Measurements from ENCODE around the gene SLC30A3.
"Not testable (repeated sequence)": the region's sequence is repeated elsewhere in the genome, so short reads cannot be mapped to it uniquely, and the experiment has no call there.

The SLC30A3 gene

DNA sequence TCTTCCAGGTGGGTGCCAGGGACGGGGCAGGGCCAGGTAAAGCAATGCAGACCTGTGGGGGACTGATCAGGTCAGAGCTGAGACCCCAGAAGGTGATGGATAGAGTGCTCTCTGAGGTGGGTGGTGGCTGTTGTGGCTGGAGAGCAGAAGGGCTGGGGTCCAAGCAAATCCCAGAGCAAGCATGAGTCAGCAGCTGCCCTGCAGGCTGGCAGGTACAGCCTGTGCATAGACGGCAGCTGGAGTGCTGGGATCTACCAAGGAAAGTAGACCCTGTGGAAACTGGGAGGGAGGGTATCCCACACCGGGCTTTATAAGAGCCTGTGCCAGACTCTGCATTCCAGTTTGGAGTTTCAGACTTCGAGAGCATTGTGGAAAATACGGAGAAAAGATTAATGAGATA, 20.0 kb upstream of the SLC30A3 start:
- no peak for DNase-seq

DNA sequence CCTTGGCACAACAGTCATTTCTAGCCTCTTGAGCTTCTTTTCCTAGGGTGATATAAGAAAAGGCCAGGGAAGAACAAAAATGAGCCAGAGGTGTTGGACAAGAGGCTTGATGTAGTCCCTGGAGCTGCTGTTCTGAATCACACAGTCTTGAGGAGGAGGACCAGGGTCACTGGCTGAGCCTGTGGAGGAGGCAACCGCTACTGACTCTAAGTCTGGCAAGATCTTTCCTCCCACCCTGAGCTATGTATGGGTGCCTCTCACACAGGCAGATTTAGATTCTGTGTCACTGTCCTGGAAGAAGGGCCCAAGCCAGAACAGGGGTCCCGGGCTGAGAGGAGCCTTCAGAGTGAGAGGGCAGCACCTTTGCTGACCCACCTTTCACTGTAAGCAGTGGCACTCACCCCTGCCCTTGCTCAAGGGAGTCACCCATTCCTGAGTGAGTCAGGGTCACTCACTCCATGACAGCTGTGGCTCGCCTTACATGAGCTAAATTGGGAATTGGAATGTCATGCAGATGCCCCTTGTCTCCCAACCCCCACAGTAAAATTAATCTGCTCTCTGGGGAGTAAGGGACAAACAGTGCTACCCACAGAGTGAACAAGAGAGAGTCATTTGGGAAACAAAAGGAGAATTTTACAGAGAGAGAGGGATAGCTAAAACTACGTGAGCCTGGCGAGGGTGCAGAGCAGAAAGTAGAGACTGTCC, 19.2 kb upstream of the SLC30A3 start, which contains the start of gene TRIM54:
Gene TRIM54, plus strand, starts transcription at position 575 of the 705 bp plus-strand sequence. CDS start 303 bp downstream, outside the sequence.
- no peak for DNase-seq

DNA sequence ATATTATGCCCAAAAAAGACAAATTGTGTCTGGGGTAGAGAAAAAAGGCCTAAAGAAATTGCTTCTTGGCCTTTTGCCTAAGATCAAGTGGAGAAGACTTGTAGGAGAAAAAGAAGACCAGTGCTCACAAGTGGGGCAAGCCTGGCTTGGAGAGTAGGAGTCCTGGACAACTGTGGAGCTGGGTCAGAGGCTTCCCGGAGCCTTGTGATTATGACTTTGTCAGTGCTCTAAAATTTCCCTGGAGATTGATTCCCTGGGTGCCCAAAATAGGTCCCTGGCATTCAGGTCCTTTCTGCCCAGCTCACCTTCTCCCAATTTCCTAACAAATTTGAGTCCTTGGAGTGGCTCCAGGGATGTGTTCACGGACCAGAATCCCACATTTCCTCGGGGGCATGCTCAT, 18.6 kb upstream of the SLC30A3 start:
- no peak for DNase-seq

DNA sequence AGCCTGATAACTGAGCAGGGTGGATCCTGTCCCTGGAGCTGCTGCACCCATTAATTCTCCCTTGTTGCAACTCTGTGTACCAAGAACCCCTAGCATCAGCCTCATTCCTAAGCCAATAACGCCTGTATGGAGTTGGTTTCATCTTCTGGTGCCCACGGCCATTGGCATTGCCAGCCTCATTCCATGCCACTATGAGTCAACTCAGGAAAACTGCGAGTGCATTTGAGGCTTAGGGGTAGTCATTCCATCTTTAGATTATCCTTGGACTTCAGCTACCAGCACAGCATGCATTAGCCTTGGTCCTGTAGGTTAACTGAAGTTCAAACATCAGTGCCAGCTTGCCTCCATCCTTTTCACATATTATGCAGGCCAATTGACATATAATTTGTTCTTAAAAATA, 18.0 kb upstream of the SLC30A3 start:
- no peak for DNase-seq

DNA sequence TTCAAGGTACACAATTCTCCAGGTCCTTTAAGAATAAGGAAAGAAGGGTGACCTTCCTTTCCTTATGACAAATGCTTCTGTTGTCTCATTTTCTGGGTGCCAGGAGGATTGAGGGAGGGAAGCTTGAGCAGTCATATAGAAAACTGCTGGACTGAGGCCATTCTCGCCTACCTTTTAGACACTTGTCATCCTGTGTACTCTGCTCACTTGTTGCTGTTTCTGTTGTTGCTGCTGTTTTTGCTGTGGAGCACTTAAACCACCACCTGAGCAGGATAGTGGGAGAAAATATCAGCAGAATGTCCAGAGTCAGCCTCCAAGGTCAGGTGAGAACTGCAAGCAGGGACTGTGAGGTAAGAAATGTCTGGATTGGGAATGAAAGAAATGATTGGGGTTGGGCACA, 15.2 kb upstream of the SLC30A3 start:
- no peak for DNase-seq

DNA sequence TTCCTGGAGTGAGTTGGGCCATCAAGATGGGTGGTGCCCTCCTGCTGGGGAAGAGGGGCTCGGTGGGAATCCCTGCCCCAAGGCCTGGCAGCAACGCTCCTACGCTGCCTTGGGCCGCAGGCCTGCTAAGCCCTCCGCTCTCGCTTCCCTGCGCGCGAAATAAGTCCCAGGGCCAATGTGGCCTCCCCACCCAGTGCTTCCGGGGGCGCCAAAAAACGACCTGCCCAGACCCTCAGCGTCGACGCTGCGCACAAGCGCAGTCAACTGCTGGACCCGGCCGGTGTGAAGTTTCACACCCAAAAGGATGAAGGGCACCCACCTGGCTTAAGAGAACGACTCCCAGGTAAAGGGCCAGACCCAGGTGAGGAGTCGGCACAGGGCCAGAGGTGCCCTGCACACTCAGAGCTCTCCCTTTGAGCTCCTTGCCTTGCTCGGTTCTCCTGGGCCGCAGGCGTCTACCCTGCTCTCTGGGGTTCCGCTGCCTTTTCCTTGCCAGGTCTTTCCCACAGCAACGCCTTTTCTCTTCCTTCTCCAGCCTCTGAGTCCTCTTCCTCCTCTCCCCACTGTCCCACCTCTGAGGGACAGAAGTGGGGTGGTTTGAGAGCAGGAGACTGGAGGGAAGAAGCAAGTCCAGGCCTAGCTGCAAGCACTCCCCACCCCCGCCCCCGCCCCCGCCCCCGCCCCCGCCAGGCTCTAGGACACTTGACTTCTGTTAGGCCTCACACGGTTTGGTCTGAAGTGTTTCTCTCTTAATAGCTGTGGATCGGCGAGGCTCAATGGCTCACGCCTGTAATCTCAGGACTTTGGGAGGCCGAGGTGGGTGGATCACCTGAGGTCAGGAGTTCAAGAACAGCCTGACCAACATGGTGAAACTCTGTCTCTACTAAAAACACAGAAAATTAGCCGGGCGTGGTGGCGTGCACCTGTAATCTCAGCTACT, 12.6 kb upstream of the SLC30A3 start, which contains the start of gene DNAJC5G:
Gene DNAJC5G, plus strand, starts transcription at position 223 of the 940 bp plus-strand sequence. CDS start 1,296 bp downstream, outside the sequence.
- no peak for DNase-seq

DNA sequence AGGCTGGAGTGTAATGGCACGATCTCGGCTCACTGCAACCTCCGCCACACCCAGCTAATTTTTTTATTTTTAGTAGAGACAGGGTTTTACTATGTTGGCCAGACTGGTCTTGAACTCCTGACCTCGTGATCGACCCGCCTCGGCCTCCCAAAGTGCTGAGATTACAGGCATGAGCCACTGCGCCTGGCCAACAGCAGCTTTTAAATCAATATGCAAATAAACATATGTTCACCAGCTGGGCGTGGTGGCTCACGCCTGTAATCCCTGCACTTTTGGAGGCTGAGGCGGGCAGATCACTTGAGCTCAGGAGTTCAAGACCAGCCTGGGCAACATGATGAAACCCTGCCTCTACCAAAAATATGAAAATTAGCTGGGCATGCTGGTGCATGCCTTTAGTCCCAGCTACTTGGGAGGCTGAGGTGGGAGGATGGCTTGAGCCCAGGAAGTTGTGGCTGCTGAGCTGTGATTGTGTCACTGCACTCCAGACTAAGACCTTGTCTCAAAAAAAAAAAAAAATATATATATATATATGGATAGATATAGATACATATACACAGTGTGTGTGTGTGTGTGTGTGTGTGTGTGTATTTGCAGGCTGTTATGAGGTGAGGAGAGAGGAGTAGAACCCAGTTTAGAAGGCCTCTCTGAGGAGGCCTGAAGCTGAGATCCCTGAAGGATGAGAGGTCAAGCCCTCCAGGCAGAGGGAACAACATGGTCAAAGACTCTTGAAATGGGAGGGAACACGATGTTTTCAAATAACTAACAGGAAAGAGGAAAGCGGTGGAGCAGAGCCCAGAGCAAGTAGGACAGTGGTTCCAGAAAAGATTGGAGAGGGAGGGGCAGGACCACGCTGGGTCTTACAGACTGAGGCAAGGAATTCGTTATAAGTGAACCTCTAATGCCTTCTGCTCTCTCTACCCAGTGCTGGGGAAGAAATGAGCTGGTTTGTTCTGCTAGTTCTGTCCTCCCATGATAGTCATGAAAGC, 10.0 kb upstream of the SLC30A3 start:
- DNase-seq: not testable (repeated sequence)

DNA sequence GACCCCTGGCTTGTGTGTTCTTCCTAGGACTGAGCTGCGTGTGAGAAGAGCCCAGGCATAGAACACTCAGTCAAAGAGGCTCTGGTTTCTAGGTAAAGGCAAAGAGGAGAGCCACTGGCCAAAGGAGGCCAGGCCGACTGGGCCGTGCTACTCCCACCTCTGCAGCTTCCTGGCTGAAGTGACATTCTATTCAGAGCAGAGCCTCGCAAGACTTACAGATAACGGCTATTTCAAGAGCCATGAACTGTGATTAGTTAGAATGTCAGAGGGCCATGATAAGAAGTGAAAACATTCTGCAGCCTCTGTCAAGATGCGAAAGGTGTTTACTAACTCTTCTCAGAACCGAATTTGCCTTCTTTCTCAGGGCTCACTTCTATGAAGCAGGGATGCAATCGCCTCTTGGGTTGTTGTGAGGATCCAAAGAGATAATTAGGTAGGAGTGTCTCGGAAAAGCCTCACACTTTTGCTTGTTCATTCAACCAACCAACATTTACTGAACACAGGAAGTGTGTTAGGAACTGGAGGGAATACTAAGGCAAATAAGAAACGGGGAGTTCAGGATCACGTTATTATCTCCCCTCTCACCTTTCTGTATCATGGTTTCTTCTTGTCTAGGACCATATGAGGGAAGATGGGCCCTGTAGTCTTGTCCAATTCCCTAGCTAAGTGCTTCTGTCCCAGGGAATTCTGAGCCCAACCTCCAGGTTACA, 8.9 kb upstream of the SLC30A3 start:
- DNase-seq: no peak

DNA sequence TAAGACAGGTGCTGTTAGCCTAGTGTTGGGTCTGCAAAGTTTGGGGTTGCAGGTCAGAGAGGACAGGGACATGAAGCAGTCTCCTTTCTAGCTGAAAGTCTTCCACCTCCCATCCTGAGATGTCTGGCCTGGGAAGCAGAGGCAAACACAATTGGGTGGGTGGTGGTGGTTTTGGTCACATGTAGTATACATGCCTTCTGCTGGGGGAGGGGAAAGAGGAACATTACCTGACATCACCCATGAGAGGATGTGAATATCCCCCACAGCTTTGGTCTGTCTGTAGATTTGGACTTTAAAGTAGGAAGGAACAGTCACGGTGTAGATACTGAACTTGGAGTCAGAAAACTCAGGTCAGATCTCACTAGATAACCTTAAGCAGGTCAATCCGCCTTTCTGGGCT, 7.8 kb upstream of the SLC30A3 start:
- no peak for DNase-seq

DNA sequence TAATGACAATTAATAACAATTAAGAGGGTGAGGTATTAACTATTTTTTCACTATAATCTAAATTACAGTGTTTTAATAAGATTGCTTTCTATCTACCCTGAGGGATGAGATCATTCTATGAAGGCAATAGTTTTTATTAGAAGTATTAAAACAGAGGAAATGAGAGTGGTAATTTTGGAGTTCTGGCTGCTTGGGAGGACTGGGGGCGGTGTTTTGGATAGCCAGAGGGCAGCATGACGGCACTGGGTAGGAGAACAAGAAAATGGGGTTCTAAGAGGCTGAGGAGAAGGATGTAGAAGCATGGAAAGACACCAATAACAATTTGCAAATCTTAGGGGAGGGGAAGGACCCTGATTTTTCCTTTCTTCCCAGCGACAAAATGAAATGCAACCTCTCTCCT, 7.3 kb upstream of the SLC30A3 start:
- DNase-seq: no peak

DNA sequence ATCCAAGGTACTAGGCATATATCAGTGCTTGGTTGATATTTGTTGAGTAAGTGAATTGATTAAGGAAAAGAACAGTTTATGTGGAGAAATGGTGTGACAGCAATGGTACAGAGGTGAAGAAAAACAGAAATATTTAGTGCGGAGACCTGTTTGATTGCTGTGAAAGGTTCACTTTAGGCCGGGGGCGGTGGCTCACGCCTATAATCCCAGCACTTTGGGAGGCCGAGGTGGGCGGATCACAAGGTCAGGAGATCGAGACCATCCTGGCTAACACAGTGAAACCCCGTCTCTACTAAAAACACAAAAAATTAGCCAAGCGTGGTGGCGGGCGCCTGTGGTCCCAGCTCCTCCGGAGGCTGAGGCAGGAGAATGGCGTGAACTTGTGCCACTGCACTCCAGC, 5.4 kb upstream of the SLC30A3 start:
- DNase-seq: not testable (repeated sequence)

DNA sequence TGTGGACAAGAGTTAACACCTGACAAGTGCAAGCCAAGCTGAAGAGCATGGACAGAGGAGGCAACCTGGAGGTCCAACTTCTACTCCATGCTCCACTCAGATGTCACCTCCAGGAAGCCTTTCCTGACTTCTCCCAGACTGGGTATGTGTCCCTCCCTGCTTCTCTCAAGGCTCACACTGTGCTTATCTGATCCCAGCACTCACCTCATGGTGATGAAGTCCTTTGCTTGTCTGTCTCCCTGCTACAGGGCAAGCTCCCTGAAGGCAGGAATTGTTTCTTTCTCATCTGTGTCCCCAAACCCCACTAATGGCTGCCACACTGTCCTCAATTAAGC, 2.7 kb upstream of the SLC30A3 start:
- no peak for DNase-seq

DNA sequence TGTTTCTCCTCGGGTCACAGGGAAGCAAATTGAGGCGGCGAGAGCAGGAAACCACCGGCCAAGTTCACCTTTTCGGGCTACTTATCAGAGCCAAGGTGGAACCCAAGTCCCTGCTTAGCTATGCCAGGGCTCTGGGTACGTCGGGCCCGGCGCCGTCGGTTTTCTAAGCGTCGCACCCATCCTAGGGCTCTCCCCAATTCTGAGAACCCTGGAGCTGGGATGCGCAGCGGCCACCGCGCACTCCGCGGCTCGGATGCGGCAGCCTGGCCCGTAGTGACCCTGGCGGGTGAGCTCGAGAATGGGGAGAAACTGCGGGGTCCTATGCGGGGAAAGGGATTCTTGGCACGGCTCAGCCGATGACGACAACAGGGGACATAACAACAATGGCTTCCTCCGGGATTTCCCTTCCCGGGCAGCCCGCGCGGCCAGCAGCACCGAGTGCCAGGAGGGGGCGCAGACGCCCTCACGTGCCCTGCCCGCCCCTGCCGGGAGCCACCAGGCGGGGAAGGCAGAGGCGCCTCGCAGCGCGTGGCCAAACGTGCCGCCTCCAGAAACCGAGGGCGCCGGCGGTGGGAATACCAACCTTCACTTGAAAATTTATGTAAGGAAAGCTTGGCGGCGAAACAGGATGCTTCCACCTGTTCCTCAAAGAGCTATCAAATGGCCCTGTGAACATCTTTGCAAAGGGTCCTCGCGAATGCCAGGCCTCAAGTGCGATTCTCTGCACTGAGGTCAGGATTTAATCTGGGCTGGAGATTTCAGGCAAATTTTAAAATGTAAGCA, 2.1 kb upstream of the SLC30A3 start:
- DNase-seq: peak; percentile 61

DNA sequence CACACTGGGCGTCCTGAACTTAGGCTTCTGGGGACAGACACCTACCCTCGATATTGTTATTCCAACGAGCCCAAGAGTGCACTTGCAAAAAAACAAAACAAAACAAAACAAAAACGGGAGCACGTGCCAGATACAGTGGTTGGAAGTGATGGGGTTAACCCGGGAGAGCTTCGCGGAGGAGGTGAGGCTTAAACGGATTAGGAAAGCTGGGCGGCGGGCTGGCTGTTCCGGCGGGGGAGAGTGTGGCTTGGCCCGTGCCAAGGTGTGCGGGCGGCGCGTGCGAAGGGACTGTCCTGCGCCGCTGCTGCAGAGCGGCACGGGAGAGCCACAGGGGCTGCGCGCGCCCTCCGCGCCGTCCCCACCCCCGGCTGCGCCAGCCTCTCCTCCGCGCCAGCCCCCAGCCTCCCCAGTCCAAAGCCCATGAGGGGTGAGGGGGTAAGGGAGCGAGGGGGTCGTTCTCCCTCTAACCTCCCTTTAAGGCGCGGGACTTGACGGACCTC, 1.5 kb upstream of the SLC30A3 start:
- DNase-seq: no peak

DNA sequence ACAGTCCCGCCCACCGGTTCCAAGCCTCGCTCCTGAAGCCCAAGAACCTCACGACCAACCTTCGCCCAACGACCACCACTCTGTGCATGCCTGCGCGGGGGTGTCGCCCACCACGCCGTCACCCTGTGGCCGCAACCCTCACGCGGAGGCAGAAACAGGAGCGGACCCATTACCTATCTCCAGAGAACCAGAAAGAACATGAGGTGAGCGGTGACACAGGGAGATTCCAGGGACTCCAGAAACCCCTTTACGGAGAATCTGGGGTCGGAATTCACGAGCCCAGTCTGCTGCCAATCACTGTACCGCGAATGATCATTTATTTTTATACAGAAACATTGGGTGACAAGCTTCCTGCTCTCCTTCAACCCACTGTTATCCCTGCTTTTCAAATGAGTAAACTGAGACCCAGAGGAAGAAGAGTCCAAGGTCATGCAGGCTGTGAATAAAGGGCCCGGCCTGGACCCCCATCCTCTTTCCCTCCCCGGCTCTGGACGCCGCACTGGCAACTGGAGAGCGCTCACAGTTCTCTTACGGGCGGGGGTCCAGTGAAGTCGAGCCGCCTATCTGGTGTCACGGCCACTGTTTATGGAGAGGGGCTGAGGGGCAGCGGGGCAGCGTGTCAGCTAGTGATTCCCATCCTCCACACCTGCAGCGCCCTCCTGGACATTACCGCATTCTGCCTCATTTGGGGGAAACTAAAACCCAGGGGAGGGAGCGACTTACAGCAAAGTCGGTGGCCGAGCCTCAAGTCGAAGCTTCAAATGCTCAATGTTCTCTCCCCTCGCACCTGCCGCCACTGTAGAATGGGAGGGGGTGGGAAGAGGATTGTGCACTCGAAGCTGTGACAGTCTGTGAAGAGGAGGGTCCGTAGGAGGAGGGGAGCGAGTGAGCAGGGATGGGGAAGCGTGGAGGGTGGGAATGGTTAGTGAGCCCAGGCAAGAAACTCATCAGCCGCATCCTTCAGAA, 723 bp upstream of the SLC30A3 start:
- no peak for DNase-seq

DNA sequence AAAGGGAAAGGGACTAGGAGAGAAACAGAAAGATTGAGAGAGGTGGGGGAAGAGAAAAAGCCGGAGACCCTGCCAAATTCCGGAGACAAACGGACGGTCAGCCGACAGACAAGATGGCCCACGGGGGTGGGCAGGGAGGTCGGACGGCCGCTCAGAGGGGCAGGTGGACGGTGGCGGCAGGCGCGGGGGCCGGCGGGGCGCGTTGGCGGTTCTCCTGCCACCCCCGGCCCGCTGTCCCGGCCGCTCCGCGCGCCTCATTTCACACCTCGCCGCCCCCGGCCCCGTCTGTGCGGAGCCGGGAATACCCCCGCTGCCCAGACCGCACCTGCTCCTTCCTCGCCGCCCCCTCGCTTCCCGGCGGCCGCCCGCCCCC, 935 bp downstream of the SLC30A3 start:
- no peak for DNase-seq

DNA sequence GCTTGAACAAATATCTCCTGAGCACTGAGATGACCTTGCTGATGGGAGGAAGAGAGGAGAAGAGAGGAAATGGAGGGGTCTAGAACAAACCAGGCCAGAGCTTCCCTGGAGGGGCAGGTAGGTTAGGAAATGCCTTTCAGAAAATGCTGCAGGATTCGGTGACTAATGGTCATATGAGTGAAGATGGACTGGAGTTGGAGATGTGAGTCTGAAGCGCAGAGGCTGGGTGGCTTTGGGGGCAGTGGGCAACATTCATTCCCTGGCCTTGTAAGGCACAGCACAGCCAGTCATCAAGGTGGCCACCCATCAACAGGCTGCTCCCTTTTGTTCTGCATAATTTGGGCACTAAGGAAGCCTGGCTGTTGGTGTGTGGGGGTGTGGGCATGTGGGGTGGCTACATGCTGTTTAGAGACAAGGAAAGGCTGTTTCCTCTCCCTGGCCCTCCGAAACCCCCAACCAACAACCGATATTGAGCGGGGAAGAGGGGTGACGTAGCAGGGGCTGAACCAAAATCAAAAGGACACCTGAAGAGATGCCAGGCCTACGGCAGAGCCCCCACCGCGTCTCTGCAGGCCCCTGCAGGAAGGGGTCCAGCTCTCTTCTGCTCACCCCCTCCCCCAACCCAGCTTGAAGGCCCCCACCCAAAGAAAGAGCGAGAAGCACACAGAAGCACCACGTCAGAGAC, 1.5 kb downstream of the SLC30A3 start:
- DNase-seq: no peak

DNA sequence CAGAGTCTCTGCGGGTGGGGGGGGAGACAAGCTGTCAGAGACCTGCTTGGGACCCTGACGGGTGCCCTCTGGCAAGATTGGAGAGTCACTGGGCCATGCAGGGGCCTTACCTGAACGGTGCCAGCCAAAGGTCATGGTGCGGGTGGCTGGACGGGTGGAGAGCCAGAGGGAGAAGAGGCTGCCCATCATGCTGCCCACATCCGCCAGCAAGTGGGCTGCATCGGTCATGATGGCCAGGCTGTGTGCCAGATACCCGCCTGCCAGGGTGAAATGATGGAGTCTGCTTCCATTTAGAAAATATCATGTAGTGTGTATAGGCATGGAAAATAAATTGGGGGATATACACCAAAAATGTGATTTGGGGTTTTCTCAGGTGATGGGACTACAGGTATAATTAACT, 4.8 kb downstream of the SLC30A3 start:
- no peak for DNase-seq

DNA sequence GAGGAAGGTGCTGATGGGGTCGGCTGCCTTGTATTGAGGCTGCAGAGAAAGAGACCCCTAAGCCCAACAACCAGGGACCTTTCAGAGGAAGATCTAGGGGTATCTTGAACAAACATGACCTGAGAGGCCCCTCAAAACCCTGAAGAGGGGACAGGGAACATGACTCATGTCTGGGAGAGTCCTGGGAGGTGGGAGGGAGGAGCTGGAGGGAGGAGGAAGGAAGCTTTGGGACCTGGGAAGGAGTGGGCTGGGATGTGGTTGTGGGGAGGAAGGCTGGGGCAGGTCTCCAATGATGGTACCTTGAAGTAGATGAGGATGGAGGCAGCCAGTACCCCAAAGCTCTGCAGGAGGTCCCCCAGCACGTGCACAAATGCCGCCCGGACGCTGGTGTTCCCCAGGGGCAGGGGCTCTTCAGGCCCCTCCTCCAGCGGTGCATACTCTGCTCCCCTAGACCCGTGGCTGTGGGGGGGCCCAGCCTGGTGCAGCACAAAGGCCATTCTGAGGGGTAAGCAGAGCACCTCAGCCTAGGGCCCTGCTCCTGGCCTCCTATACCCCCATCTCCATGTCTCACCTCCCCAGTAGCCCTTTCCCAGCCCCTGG, 5.9 kb downstream of the SLC30A3 start:
- DNase-seq: no peak
